Endothelial cell of umbilical vein (primary cell): ENCODE data around the gene PARK7. TPM values are rescaled to one million over a fixed set of nuclear protein-coding genes. Genes with fewer than 3 reads are reported as not detected.

Experiments
- BruUV-seq: library from RNA; stranded (reverse); fragments of 400-500 nt; replicated peaks from 2 replicates; lab custom pipeline; 2021; lab: Mats Ljungman, UMichigan
- CTCF ChIA-PET: fragments of 300-600, 350-600 bp; sonication (Branson Sonifier 250); formaldehyde crosslinking; loops from one replicate; lab custom pipeline; 2021; ENCODE audit warnings: antibody characterized with exemption, inconsistent platforms; lab: Charles Lee
- POLR2A ChIA-PET: fragments of 300-600, 350-600 bp; sonication (Branson Sonifier 250); formaldehyde crosslinking; loops from one replicate; lab custom pipeline; 2021; ENCODE audit warnings: antibody characterized with exemption, inconsistent platforms; lab: Charles Lee
- DNase-seq: peaks from one replicate; pipeline ENCODE4 v3.0.0-alpha.2; 2011; ENCODE audit warnings: low read depth, low spot score
- FAIRE-seq: peaks from 2 replicates; lab custom pipeline; 2011; peaks lifted over from hg19 to GRCh38; lab: Jason Lieb, UNC
- H2AFZ ChIP-seq: 2 replicates; pipeline ENCODE4 v1.6.0; 2012; ENCODE audit warnings: low read depth, low read length, control low read depth, inconsistent platforms
- H3K27ac ChIP-seq: 2 replicates; pipeline ENCODE4 v1.5.1; 2011; ENCODE audit warnings: low read depth, mild to moderate bottlenecking, control low read depth, low read length, moderate library complexity; ENCODE audit not compliant: insufficient read depth
- H3K27me3 ChIP-seq, 2 experiments: 2 replicates each; pipeline versions ENCODE4 v1.6.0 to v1.6.1; 2011; ENCODE audit warnings: low read length in 2 of 2, mixed read lengths in 1 of 2; ENCODE audit not compliant: control insufficient read depth in 2 of 2, insufficient read depth in 2 of 2
- H3K36me3 ChIP-seq, 2 experiments: 2 replicates in 1 of 2; 3 replicates in 1 of 2; pipeline ENCODE4 v1.5.1; 2011; ENCODE audit warnings: low read length in 2 of 2, mild to moderate bottlenecking in 1 of 2, moderate library complexity in 1 of 2; ENCODE audit not compliant: control insufficient read depth in 2 of 2, insufficient read depth in 2 of 2; ENCODE audit errors: extremely low read depth in 1 of 2
- H3K4me1 ChIP-seq: 3 replicates; pipeline ENCODE4 v1.5.1; 2011; ENCODE audit warnings: mild to moderate bottlenecking, low read length; ENCODE audit not compliant: control insufficient read depth, insufficient read depth; ENCODE audit errors: extremely low read depth
- H3K4me2 ChIP-seq: 2 replicates; pipeline ENCODE4 v1.6.1; 2011; ENCODE audit warnings: low read length, control low read depth, mixed read lengths; ENCODE audit not compliant: insufficient read depth
- H3K4me3 ChIP-seq, 3 experiments: fragments of 200-600 bp in 1 of 3; sonication (generic), shearing (Covaris generic) in 1 of 3; replicated peaks in 1 of 3; 2 replicates each; pipeline ENCODE4 v1.5.1; 2011 to 2016; ENCODE audit warnings: control low read depth in 3 of 3, low read length in 3 of 3, mild to moderate bottlenecking in 2 of 3, inconsistent platforms in 1 of 3, low read depth in 1 of 3, moderate library complexity in 1 of 3; ENCODE audit not compliant: insufficient read depth in 1 of 3
- H3K79me2 ChIP-seq: 2 replicates; pipeline ENCODE4 v1.6.0; 2012; ENCODE audit warnings: low read length, inconsistent platforms; ENCODE audit not compliant: control insufficient read depth, insufficient read depth
- H3K9ac ChIP-seq: replicated peaks from 2 replicates; pipeline ENCODE3; 2011; ENCODE audit warnings: low read length, control low read depth; ENCODE audit not compliant: insufficient read depth; ENCODE audit errors: extremely low read depth
- H3K9me1 ChIP-seq: replicated peaks from 3 replicates; pipeline ENCODE4 v1.6.0; 2011; ENCODE audit warnings: mild to moderate bottlenecking, low read length; ENCODE audit not compliant: control insufficient read depth, insufficient read depth; ENCODE audit errors: extremely low read depth
- H3K9me3 ChIP-seq: replicated peaks from 2 replicates; pipeline ENCODE4 v1.5.1; 2012; ENCODE audit warnings: low read length, inconsistent platforms; ENCODE audit not compliant: control insufficient read depth, insufficient read depth
- H4K20me1 ChIP-seq: replicated peaks from 2 replicates; pipeline ENCODE3; 2011; ENCODE audit warnings: mild to moderate bottlenecking, low read length; ENCODE audit not compliant: control insufficient read depth, insufficient read depth; ENCODE audit errors: extremely low read depth
- CTCF ChIP-seq, 2 donors: IDR thresholded peaks; 1 replicate in 1 of 2; 2 replicates in 1 of 2; pipeline ENCODE4 v1.5.1; 2011; ENCODE audit warnings: low read length in 2 of 2, mild to moderate bottlenecking in 2 of 2, moderate library complexity in 2 of 2, control low read depth in 1 of 2, inconsistent platforms in 1 of 2, low read depth in 1 of 2; ENCODE audit not compliant: insufficient read depth in 1 of 2; ENCODE audit errors: extremely low read depth in 1 of 2
- EZH2 ChIP-seq: IDR thresholded peaks from 2 replicates; pipeline ENCODE4 v1.6.1; 2012; ENCODE audit warnings: borderline replicate concordance, low read depth, mild to moderate bottlenecking, moderate library complexity, low read length, inconsistent platforms; ENCODE audit not compliant: severe bottlenecking
- FOS ChIP-seq: IDR thresholded peaks from 2 replicates; pipeline ENCODE4 v1.6.1; 2011; ENCODE audit warnings: mild to moderate bottlenecking, low read length, moderate library complexity, borderline replicate concordance; ENCODE audit not compliant: insufficient read depth
- GATA2 ChIP-seq: IDR thresholded peaks from 2 replicates; pipeline ENCODE4 v1.7.0; 2011; ENCODE audit warnings: low read depth, mild to moderate bottlenecking, moderate library complexity, mixed read lengths, low read length; ENCODE audit not compliant: insufficient read length, insufficient read depth
- JUN ChIP-seq: IDR thresholded peaks from 2 replicates; pipeline ENCODE4 v1.6.1; 2011; ENCODE audit warnings: borderline replicate concordance, low read depth; ENCODE audit not compliant: insufficient read length, insufficient read depth
- MAX ChIP-seq: IDR thresholded peaks from 2 replicates; pipeline ENCODE4 v1.6.1; 2011; ENCODE audit not compliant: insufficient read depth, insufficient read length
- MYC ChIP-seq: IDR thresholded peaks from one replicate; pipeline ENCODE4 v1.6.1; 2011; ENCODE audit warnings: mild to moderate bottlenecking, low read depth, low read length
- POLR2A ChIP-seq: IDR thresholded peaks from 2 replicates; pipeline ENCODE4 v1.6.1; 2012; ENCODE audit warnings: low read depth, mild to moderate bottlenecking, control low read depth, low read length
- POLR2AphosphoS5 ChIP-seq: IDR thresholded peaks from 2 replicates; pipeline ENCODE4 v1.6.1; 2012; ENCODE audit warnings: low read depth, mild to moderate bottlenecking, control low read depth, low read length, moderate library complexity; ENCODE audit not compliant: insufficient read depth
- dilution Hi-C: fragments of 300-500 bp; cut with MboI; formaldehyde crosslinking; loops from one replicate; pipeline ENCODE4 v1.15.0; 2019; ENCODE audit warnings: low sequenced_read_pairs; ENCODE audit not compliant: extremely low pct_ligation_motif_present
- intact Hi-C: fragments of 100-400 bp; cut with micrococcal nuclease; formaldehyde crosslinking; loops from one replicate; pipeline ENCODE4 v1.10.0; 2022
- polyA plus RNA-seq, 4 experiments: library from polyadenylated mRNA; depleted of rRNA in 3 of 4; stranded (reverse) in 3 of 4; unstranded in 1 of 4; fragments of >200 nt; gene quantifications; 2 replicates each; pipeline versions ENCODE4 v1.2.1 to v1.2.3, GENCODE V29; 2011 to 2012; ENCODE audit warnings: missing spikeins in 1 of 4
- total RNA-seq: library from RNA; stranded (reverse); gene quantifications from 2 replicates; pipeline ENCODE4 v1.2.3, GENCODE V29; 2021

The PARK7 gene
- total and polyA plus RNA-seq, 2 donors (not counting 3 experiments of a cell fraction or from before 2014, with no cell fraction given): 203 to 294 TPM

- ChIA-PET CTCF (interaction anchor here (0.7 to 6.9 kb wide), 3 partner anchors 341 to 378 kb away, joined by 4 to 131 read pairs (median 4); no protein-coding TSS in a partner anchor), POLR2A (no interaction called here)
- H3K27ac ChIP-seq: no peak overlapping the region
- no peaks in the 10 kb centered on the region for H3K9me3 ChIP-seq
- H4K20me1 ChIP-seq: no peaks in the 10 kb centered on the region
- peaks cover 22 to 23% of the 10 kb centered on the region in 2 experiments for H3K36me3 ChIP-seq
- no peak overlapping the region for H3K4me3 ChIP-seq
- FAIRE-seq: no peak
- BruUV-seq: no TSS peak
- no peaks in the 10 kb centered on the region for H3K4me1 ChIP-seq
- dilution Hi-C loops: no loop called here
- H3K79me2 ChIP-seq: peaks cover 5% of the 10 kb centered on the region
- TF ChIP-seq JUN (no peak), EZH2 (no peak), CTCF (IDR thresholded peaks at IDR 0.05; ENCODE audit: extremely low read depth in 1 of 2, insufficient read depth in 1 of 2, low read depth in 1 of 2, low read length in 2 of 2) (no peak), GATA2 (no peak), FOS (no peak), POLR2A (no peak), MYC (no peak), POLR2AphosphoS5 (no peak), MAX (no peak)
- no peaks in the 10 kb centered on the region for H3K27me3 ChIP-seq
- H3K4me2 ChIP-seq: no peak overlapping the region
- no peak for DNase-seq
- no peak overlapping the region for H3K9ac ChIP-seq
- no peak overlapping the region for H2AFZ ChIP-seq
- H3K9me1 ChIP-seq: no peaks in the 10 kb centered on the region
- intact Hi-C loops: no loop called here
Observed at GRCh38 chr1:7973086-7973485, 11.6 kb downstream of the PARK7 start.
